HG02970 (cell line): Measurements from ENCODE around the gene SLC39A13.

Experiments
- ATAC-seq: cut with Tn5 transposase; IDR thresholded peaks from one replicate; pipeline ENCODE4 v1.9.1; 2021; ENCODE audit warnings: mild to moderate bottlenecking, moderate library complexity, moderate number of reproducible peaks; ENCODE audit not compliant: unreplicated experiment, low FRiP score

Gene SLC39A13

GRCh38 chr11:47418454-47419259 lies 10.3 kb downstream of the SLC39A13 start:
- ATAC-seq = no peak

GRCh38 chr11:47425611-47426010 lies 17.2 kb downstream of the SLC39A13 start:
- no peak for ATAC-seq

GRCh38 chr11:47426062-47426956 lies 17.9 kb downstream of the SLC39A13 start, which contains the start of gene PSMC3:
Gene PSMC3, minus strand, starts transcription at chr11:47426439. Its CDS starts 160 bp downstream, at chr11:47426279.
- ATAC-seq = peak; percentile 86

DNA sequence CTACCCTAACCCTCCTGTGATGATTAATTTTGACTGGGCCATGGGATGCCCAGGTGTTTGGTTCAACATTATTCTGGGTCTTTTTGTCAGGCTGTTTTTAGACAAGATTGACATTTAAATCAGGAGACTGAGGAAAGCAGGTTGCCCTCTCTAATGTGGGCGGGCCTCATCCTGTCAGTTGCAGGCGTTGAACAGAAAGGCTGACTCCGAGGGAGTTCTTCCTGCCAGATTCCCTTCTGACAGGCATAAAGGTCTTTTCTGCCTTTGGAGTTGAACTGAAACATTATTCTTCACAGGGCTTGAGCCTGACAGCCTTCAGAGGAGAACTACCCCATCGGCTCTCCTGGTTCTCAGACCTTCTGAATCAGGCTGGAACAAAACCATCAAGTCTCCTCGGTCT lies 22.1 kb downstream of the SLC39A13 start:
- ATAC-seq = no peak

GRCh38 chr11:47431356-47432083 lies 23.1 kb downstream of the SLC39A13 start:
- no peak for ATAC-seq

DNA sequence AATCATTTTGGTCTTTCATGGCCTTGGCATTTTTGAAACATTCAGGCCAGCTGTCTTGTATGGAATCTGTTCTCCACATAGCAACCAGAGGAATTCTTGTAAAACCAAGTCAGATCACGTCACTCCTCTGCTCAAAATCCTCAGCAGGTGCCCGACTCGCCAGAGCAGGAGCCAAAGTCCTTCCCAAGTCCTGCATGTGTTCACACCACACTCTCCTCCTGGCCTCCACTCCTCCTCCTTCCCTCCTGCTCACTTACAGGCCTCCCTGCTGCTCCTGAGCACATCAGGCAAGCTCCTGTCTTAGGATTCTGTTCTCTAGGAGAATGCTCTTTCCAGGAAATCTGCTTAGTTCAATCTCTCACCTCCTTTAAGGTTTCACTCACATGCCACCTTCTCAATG lies 24.8 kb downstream of the SLC39A13 start:
- ATAC-seq = no peak

GRCh38 chr11:47434011-47434786 lies 25.8 kb downstream of the SLC39A13 start:
- ATAC-seq = no peak

- no peak for ATAC-seq
These were observed 27.3 kb downstream of the SLC39A13 start for GRCh38 chr11:47435687-47436086.

DNA sequence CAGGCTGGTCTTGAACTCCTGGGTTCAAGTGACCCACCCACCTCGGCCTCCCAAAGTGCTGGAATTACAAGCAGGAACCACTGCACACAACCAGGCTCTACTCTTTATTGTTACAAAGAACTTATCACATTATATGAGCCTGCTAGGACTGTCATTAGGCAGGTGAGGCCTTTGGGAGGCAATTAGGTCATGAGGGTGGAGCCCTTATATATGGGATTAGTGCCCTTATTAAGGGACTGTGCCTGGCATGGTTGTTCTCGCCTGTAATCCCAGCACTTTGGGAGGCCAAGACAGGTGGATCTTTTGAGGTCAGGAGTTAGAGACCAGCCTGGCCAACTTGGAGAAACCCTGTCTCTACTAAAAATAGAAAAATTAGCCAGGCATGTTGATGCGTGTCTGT lies 28.3 kb downstream of the SLC39A13 start:
- ATAC-seq = no peak

GRCh38 chr11:47437218-47437745 lies 28.9 kb downstream of the SLC39A13 start:
- no peak for ATAC-seq

- ATAC-seq = no peak
These were observed 29.5 kb downstream of the SLC39A13 start for GRCh38 chr11:47437746-47438418.

- ATAC-seq = no peak
These were observed 30.3 kb downstream of the SLC39A13 start for GRCh38 chr11:47438721-47439120.

- ATAC-seq = no peak
These were observed 31.7 kb downstream of the SLC39A13 start for GRCh38 chr11:47440054-47440476.

DNA sequence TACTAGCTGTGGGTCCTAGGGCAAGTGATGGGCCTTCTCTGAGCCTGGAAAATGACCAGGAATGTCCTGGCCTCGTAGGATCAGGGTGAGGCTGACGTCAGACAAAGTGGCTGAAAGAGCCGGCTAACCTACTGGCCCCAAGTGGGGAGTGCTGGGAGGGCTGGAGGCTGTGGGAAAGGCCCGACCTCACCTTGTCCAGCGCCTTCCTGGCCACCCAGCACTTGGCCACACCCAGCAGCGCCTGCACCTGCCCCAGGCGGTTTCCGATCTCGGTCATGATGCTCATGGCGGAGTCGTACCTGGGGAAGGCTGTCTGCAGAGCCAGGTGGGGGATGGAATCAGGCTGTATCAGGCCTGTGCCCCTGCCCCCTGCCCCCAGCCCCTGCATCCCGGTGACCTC lies 33.0 kb downstream of the SLC39A13 start:
- no peak for ATAC-seq

GRCh38 chr11:47442514-47442913 lies 34.1 kb downstream of the SLC39A13 start:
- ATAC-seq = no peak

- no peak for ATAC-seq
These were observed 34.8 kb downstream of the SLC39A13 start for GRCh38 chr11:47443028-47443700.

GRCh38 chr11:47443817-47444216 lies 35.4 kb downstream of the SLC39A13 start:
- ATAC-seq = no peak

- ATAC-seq = no peak
These were observed 37.5 kb downstream of the SLC39A13 start for GRCh38 chr11:47445840-47446239.

GRCh38 chr11:47446833-47447232 lies 38.4 kb downstream of the SLC39A13 start:
- no peak for ATAC-seq
